SK-N-SH (cell line): Measurements from ENCODE around the gene GATAD2B. TPM values are rescaled to one million over a fixed set of nuclear protein-coding genes. Genes with fewer than 3 reads are reported as not detected.

ENCODE experiments used
- CTCF ChIA-PET: fragments of 300-600, 350-600 bp; formaldehyde crosslinking; extraction: SDS; loops from one replicate; lab custom pipeline; 2021; lab: Yijun Ruan, JAX
- POLR2A ChIA-PET: fragments of 350-600 bp; sonication (Branson Sonifier 250); formaldehyde crosslinking; extraction: SDS; loops from one replicate; lab custom pipeline; 2020; ENCODE audit warnings: antibody characterized with exemption, inconsistent platforms; lab: Yijun Ruan, JAX
- DNase-seq: peaks from one replicate; pipeline ENCODE4 v3.0.0; 2012
- H2AFZ ChIP-seq: fragments of 200-600 bp; sonication (generic); 2 replicates; pipeline ENCODE4 v1.8.1; 2016; ENCODE audit warnings: antibody characterized with exemption, mild to moderate bottlenecking, low read depth
- H3F3A ChIP-seq: fragments of 200-600 bp; sonication (generic); replicated peaks from 2 replicates; pipeline ENCODE3; 2016; ENCODE audit warnings: antibody characterized with exemption, mild to moderate bottlenecking; ENCODE audit not compliant: insufficient read depth
- H3K27ac ChIP-seq, 2 experiments: fragments of 200-500 bp in 1 of 2; fragments of 200-600 bp in 1 of 2; sonication (Bioruptor generic) in 1 of 2; sonication (generic), shearing (Covaris generic) in 1 of 2; 2 replicates each; pipeline versions ENCODE4 v1.5.1 to v1.6.1; 2014 to 2016; ENCODE audit warnings: low read depth in 2 of 2, inconsistent platforms in 1 of 2, low read length in 1 of 2, mild to moderate bottlenecking in 1 of 2, mixed read lengths in 1 of 2
- H3K27me3 ChIP-seq: fragments of 200-600 bp; sonication (generic), shearing (Covaris generic); 2 replicates; pipeline ENCODE4 v1.6.1; 2016; ENCODE audit warnings: mixed run types; ENCODE audit not compliant: insufficient read depth
- H3K36me3 ChIP-seq, 2 experiments: fragments of 200-500 bp in 1 of 2; fragments of 200-600 bp in 1 of 2; sonication (Bioruptor generic) in 1 of 2; sonication (generic) in 1 of 2; replicated peaks in 1 of 2; 2 replicates each; pipeline versions ENCODE3 to v1.5.1; 2014 to 2016; ENCODE audit warnings: low read length in 1 of 2, mild to moderate bottlenecking in 1 of 2; ENCODE audit not compliant: insufficient read depth in 2 of 2, control insufficient read depth in 1 of 2
- H3K4me1 ChIP-seq, 2 experiments: fragments of 200-500 bp in 1 of 2; fragments of 200-600 bp in 1 of 2; sonication (Bioruptor generic) in 1 of 2; sonication (generic), shearing (Covaris generic) in 1 of 2; 2 replicates each; pipeline versions ENCODE4 v1.5.1 to v1.6.1; 2014 to 2016; ENCODE audit warnings: low read depth in 1 of 2, low read length in 1 of 2, mixed run types in 1 of 2; ENCODE audit not compliant: insufficient read depth in 2 of 2, control insufficient read depth in 1 of 2
- H3K4me2 ChIP-seq: fragments of 200-600 bp; sonication (generic), shearing (Covaris generic); 2 replicates; pipeline ENCODE4 v1.6.1; 2017; ENCODE audit warnings: mixed run types
- H3K4me3 ChIP-seq, 2 experiments: fragments of 200-500 bp in 1 of 2; fragments of 200-600 bp in 1 of 2; sonication (Bioruptor generic) in 1 of 2; sonication (generic), shearing (Covaris generic) in 1 of 2; 2 replicates each; pipeline versions ENCODE4 v1.5.1 to v1.8.1; 2014 to 2016; ENCODE audit warnings: low read depth in 2 of 2, inconsistent platforms in 1 of 2, low read length in 1 of 2, mild to moderate bottlenecking in 1 of 2, mixed read lengths in 1 of 2, moderate library complexity in 1 of 2
- H3K79me2 ChIP-seq: fragments of 200-600 bp; sonication (generic); 2 replicates; pipeline ENCODE4 v1.8.1; 2017; ENCODE audit warnings: mild to moderate bottlenecking; ENCODE audit not compliant: insufficient read depth
- H3K9ac ChIP-seq: fragments of 200-600 bp; sonication (generic); 2 replicates; pipeline ENCODE4 v1.6.1; 2017; ENCODE audit warnings: mixed run types
- H3K9me2 ChIP-seq: fragments of 200-600 bp; sonication (generic); 2 replicates; pipeline ENCODE4 v1.6.1; 2017; ENCODE audit warnings: mixed run types
- H3K9me3 ChIP-seq: fragments of 200-600 bp; sonication (generic); 2 replicates; pipeline ENCODE4 v1.6.1; 2017; ENCODE audit warnings: mixed run types, mild to moderate bottlenecking, moderate library complexity
- H4K20me1 ChIP-seq: fragments of 200-600 bp; sonication (generic); 2 replicates; pipeline ENCODE4 v1.6.1; 2017; ENCODE audit warnings: mild to moderate bottlenecking, mixed run types; ENCODE audit not compliant: insufficient read depth
- EP300 ChIP-seq, 2 experiments: IDR thresholded peaks; 2 replicates each; pipeline versions ENCODE4 v1.4.0 to v1.6.1; 2012; ENCODE audit warnings: borderline replicate concordance in 1 of 2, low read depth in 1 of 2, low read length in 1 of 2
- EZH2phosphoT487 ChIP-seq: fragments of 200-600 bp; sonication (generic); IDR thresholded peaks from 2 replicates; pipeline ENCODE4 v1.6.1; 2017; ENCODE audit warnings: low read depth, mixed run types, mild to moderate bottlenecking, antibody characterized with exemption, moderate library complexity, borderline replicate concordance
- FOSL2 ChIP-seq: IDR thresholded peaks from 2 replicates; pipeline ENCODE4 v1.4.0; 2012; ENCODE audit warnings: low read depth, mild to moderate bottlenecking, moderate library complexity, borderline replicate concordance
- FOXM1 ChIP-seq: IDR thresholded peaks from 2 replicates; pipeline ENCODE4 v1.4.0; 2012; ENCODE audit warnings: low read depth, mild to moderate bottlenecking
- GABPA ChIP-seq: IDR thresholded peaks from 2 replicates; pipeline ENCODE4 v1.4.0; 2012; ENCODE audit warnings: low read depth, mild to moderate bottlenecking
- IRF3 ChIP-seq: fragments of 150-350 bp; IDR thresholded peaks from 2 replicates; pipeline ENCODE4 v1.6.1; 2016; ENCODE audit warnings: mild to moderate bottlenecking, low read depth, low read length
- MEF2A ChIP-seq: IDR thresholded peaks from 2 replicates; pipeline ENCODE4 v1.4.0; 2012; ENCODE audit warnings: low read depth, borderline replicate concordance
- MXI1 ChIP-seq: IDR thresholded peaks from 2 replicates; pipeline ENCODE4 v1.6.1; 2012; ENCODE audit warnings: mild to moderate bottlenecking, low read depth, low read length, improper control_type of control experiment
- NFIC ChIP-seq: IDR thresholded peaks from 2 replicates; pipeline ENCODE4 v1.4.0; 2012; ENCODE audit warnings: borderline replicate concordance
- NRF1 ChIP-seq: IDR thresholded peaks from 2 replicates; pipeline ENCODE4 v1.6.1; 2012; ENCODE audit warnings: low read depth, mild to moderate bottlenecking, low read length
- POLR2AphosphoS5 ChIP-seq: IDR thresholded peaks from 2 replicates; pipeline ENCODE4 v1.6.1; 2012; ENCODE audit warnings: low read depth, low read length
- RAD21 ChIP-seq: IDR thresholded peaks from 2 replicates; pipeline ENCODE4 v1.6.1; 2012; ENCODE audit warnings: mild to moderate bottlenecking, low read length
- RCOR1 ChIP-seq: fragments of 150-350 bp; IDR thresholded peaks from 2 replicates; pipeline ENCODE4 v1.6.1; 2017; ENCODE audit warnings: antibody characterized with exemption, low read length
- REST ChIP-seq: IDR thresholded peaks from 2 replicates; pipeline ENCODE4 v1.6.1; 2012; ENCODE audit warnings: mild to moderate bottlenecking, low read depth, low read length, moderate library complexity
- SMC3 ChIP-seq: IDR thresholded peaks from 2 replicates; pipeline ENCODE4 v1.6.1; 2012; ENCODE audit warnings: low read depth, low read length, improper control_type of control experiment
- WGBS: methylation state at CpG from one replicate; pipeline ENCODE4 v1.1.6; 2017; ENCODE audit warnings: low lambda C conversion rate; 5-methylcytosine and 5-hydroxymethylcytosine counted together
- polyA plus RNA-seq, 3 experiments: library from polyadenylated mRNA; depleted of rRNA; stranded (reverse); fragments of >200 nt; gene quantifications; 2 replicates each; pipeline ENCODE4 v1.2.3, GENCODE V29; 2012
- TF ChIP-seq, protein P1 (sequence below): IDR thresholded peaks from 2 replicates; pipeline ENCODE4; 2012

Gene GATAD2B
- polyA plus RNA-seq, 1 of the 3 experiments (the other 2 are of a cell fraction): 2.8 TPM

DNA sequence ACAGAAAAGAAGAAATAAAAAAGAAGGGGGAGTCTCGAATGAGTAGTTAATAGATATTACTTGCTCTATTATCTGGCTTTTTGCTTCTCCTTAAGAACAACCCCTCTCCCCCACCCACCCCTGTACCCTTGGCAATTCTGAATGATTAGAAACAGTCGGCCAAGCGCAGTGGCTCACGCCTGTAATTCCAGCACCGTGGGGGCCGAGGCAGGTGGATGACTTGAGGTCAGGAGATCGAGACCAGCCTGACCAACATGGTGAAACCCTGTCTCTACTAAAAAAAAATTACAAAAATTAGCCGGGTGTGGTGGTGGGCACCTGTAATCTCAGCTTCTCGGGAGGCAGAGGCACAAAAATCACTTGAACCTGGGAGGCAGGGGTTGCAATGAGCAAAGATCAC, 42.7 kb downstream of the GATAD2B start:
- Histone ChIP-seq H3K9me3 (no peaks in the 10 kb centered on the region), H3K4me3 (no peak overlapping the region), H4K20me1 (0 out of 2 replicates have a peak, but pooled peaks cover under 1% of the 10 kb centered on the region), H3K79me2 (peaks cover 89% of the 10 kb centered on the region), H3K36me3 (no peaks in the 10 kb centered on the region), H2AFZ (no peak overlapping the region), H3K27ac (peak overlapping the region; percentile 87 to 90; a peak in 3 of 4 replicates), H3K4me1 (peaks cover 15 to 16% of the 10 kb centered on the region in 2 experiments), H3K27me3 (no peaks in the 10 kb centered on the region), H3K9ac (no peak overlapping the region), H3K9me2 (no peaks in the 10 kb centered on the region), H3K4me2 (no peak overlapping the region), H3F3A (peaks cover 21% of the 10 kb centered on the region)
- CTCF ChIA-PET: interaction anchor here (1.0 to 3.3 kb wide), 3 partner anchors 42 to 67 kb away, joined by 3 to 16 read pairs (median 8); partner anchors contain the start of gene DENND4B
- no peak for DNase-seq
- WGBS: 98% methylated on average over 9 of the region's 9 CpGs
- TF ChIP-seq EP300 (IDR thresholded peaks at IDR 0.05; ENCODE audit: borderline replicate concordance in 1 of 2, low read depth in 1 of 2, low read length in 1 of 2): no peak
- no peak for TF ChIP-seq POLR2AphosphoS5
- TF ChIP-seq, protein P1, sequence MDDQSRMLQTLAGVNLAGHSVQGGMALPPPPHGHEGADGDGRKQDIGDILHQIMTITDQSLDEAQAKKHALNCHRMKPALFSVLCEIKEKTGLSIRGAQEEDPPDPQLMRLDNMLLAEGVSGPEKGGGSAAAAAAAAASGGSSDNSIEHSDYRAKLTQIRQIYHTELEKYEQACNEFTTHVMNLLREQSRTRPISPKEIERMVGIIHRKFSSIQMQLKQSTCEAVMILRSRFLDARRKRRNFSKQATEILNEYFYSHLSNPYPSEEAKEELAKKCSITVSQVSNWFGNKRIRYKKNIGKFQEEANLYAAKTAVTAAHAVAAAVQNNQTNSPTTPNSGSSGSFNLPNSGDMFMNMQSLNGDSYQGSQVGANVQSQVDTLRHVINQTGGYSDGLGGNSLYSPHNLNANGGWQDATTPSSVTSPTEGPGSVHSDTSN: no peak
- POLR2A ChIA-PET: interaction anchor here (2.9 kb wide), 1 partner anchor 87 kb away, joined by 14 read pairs; the partner anchor contains the start of gene CREB3L4

DNA sequence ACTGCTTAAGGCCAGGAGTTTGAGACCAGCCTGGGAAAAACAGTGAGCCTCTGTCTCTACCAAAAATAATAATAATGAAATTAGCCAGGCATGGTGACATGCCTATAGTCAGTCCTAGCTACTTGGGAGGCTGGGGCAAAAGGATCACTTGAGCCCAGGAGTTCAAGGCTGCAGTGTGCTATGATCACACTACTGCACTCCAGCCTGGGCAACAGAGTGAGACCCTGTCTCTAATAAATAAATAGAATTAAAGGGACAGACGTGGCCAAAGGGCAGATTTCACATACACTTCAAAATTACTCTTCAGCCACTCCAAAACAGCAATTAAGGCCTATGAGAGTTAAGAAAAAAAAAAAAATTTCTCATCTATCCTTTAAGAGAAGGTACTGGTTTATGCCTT, 45.7 kb downstream of the GATAD2B start:
- CTCF ChIA-PET: interaction anchor here (0.7 kb wide), 1 partner anchor 91 kb away, joined by 4 read pairs; the partner anchor contains the start of gene CREB3L4
- H4K20me1 ChIP-seq: 0 out of 2 replicates have a peak, but pooled peaks cover 3% of the 10 kb centered on the region

More for the DNA sequence above, 45.7 kb downstream of the GATAD2B start:
- TF ChIP-seq MXI1 (no peak), RAD21 (no peak), GABPA (no peak), FOXM1 (no peak), IRF3 (no peak), SMC3 (no peak), REST (no peak), FOSL2 (no peak), EZH2phosphoT487 (no peak), POLR2AphosphoS5 (no peak), NRF1 (no peak), RCOR1 (no peak), MEF2A (no peak), EP300 (IDR thresholded peaks at IDR 0.05; ENCODE audit: borderline replicate concordance in 1 of 2, low read depth in 1 of 2, low read length in 1 of 2) (no peak), NFIC (no peak)
- Histone ChIP-seq H3K36me3 (peaks cover 0 to 7% of the 10 kb centered on the region in 2 experiments), H3K79me2 (peaks cover 90% of the 10 kb centered on the region), H3K9me2 (no peaks in the 10 kb centered on the region), H3K4me2 (no peak overlapping the region), H3F3A (peaks cover 18% of the 10 kb centered on the region), H3K4me1 (peaks cover 8% of the 10 kb centered on the region in 2 experiments), H2AFZ (no peak overlapping the region), H3K9ac (no peak overlapping the region), H3K27me3 (no peaks in the 10 kb centered on the region), H3K4me3 (no peak overlapping the region), H3K9me3 (no peaks in the 10 kb centered on the region), H3K27ac (no peak overlapping the region)
- DNase-seq: no peak
- POLR2A ChIA-PET: no interaction called here
- 100% methylated on average over 1 of the region's 1 CpG for WGBS
